IgD-negative memory B cell (primary cell): ENCODE measurements around the gene DGKI. TPM values are rescaled to one million over a fixed set of nuclear protein-coding genes. Genes with fewer than 3 reads are reported as not detected.

Experiments
- H3K27ac Mint-ChIP-seq, 3 donors: one replicate each; pipeline ENCODE4 v1.8.0; 2020 to 2022; ENCODE audit warnings: mild to moderate bottlenecking in 3 of 3, mixed read lengths in 3 of 3, moderate library complexity in 1 of 3
- H3K27me3 Mint-ChIP-seq: one replicate; pipeline ENCODE4 v1.8.0; 2021; ENCODE audit warnings: mixed read lengths
- H3K36me3 Mint-ChIP-seq: one replicate; pipeline ENCODE4 v1.8.0; 2020; ENCODE audit warnings: mild to moderate bottlenecking, mixed read lengths
- H3K4me1 Mint-ChIP-seq, 3 donors: one replicate each; pipeline ENCODE4 v1.8.0; 2020 to 2022; ENCODE audit warnings: mixed read lengths in 3 of 3, mild to moderate bottlenecking in 1 of 3
- H3K4me3 Mint-ChIP-seq, 4 donors: one replicate each; pipeline ENCODE4 v1.8.0; 2020 to 2022; ENCODE audit warnings: mild to moderate bottlenecking in 4 of 4, mixed read lengths in 4 of 4, moderate library complexity in 3 of 4
- H3K9me3 Mint-ChIP-seq, 3 donors: one replicate each; pipeline ENCODE4 v1.8.0; 2020 to 2021; ENCODE audit warnings: mixed read lengths in 3 of 3, mild to moderate bottlenecking in 1 of 3
- polyA plus RNA-seq: library from polyadenylated mRNA; unstranded; fragments of 300-500 nt; fragmentation: Illumina TruSeq; gene quantifications from one replicate; pipeline ENCODE4 v1.2.3, GENCODE V29; 2021

DGKI gene
- polyA plus RNA-seq, 1 donor from 2014 or later: not detected

DNA sequence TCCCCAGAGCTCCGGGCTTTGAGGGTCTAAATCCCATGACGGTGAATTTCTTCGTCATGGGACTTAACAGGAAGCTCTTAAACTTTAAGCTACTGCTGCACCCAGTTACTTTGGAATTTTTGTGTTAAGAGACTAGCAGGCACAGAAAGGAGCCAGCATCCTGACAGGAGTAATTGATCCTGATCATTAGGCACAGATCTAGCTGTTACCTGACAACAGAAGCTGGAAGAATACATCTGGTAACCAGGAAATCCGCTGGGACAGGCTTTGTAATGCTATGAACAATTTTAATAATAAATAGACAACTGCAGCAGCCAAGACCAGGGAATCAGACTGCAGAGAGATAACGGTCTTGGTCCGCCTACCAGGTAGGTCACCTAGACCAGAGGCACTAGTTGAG, 210.9 kb downstream of the DGKI start:
- H3K27ac Mint-ChIP-seq: no peak overlapping the region
- H3K4me3 Mint-ChIP-seq: no peak overlapping the region
- H3K27me3 Mint-ChIP-seq: no peaks in the 10 kb centered on the region
- H3K4me1 Mint-ChIP-seq: no peaks in the 10 kb centered on the region
- H3K9me3 Mint-ChIP-seq: no peaks in the 10 kb centered on the region
- no peaks in the 10 kb centered on the region for H3K36me3 Mint-ChIP-seq

DNA sequence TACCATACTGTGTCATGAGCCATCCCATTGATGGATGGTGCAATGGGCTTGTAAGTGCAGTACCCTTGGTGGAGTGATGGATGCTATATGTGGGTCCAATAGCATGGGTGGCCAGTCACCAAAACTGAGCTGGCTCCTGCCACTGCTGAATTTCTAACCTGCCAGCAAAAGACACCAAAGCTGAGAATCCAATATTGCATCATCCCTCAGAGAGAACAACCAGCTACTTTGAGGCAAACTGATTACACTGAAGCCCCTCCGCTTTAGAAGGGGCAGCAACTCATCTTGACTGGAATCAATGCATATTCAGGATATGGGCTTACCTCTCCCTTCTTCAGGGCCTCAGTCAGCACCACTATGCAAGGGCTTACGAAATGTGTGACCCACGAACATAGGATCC, 211.6 kb downstream of the DGKI start:
- Mint-ChIP-seq H3K27me3 (no peaks in the 10 kb centered on the region), H3K36me3 (no peaks in the 10 kb centered on the region)

DNA sequence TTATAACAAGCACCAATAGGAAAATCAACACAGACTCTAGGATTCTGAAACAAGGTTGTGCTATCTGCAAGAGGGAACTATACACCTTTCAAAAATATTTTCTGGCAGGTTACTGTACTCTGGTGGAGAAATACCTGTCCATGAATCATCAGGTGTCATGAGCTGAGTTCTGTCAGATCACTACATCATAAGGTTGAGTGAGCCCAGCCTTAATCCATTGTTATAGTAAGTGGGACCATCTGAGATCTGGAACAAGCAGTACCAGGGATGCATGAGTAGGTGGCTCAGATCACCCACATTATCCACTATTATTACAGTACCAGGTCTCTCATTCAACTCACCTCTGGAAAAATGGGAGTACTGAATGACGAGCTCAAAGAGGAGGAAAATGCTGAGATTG, 212.4 kb downstream of the DGKI start:
- Mint-ChIP-seq H3K27ac (no peak overlapping the region), H3K4me1 (no peaks in the 10 kb centered on the region), H3K9me3 (no peaks in the 10 kb centered on the region), H3K27me3 (no peaks in the 10 kb centered on the region), H3K4me3 (no peak overlapping the region), H3K36me3 (no peaks in the 10 kb centered on the region)

More for the DNA sequence above, 211.6 kb downstream of the DGKI start:
- H3K27ac Mint-ChIP-seq: no peak overlapping the region
- H3K9me3 Mint-ChIP-seq: no peaks in the 10 kb centered on the region
- no peaks in the 10 kb centered on the region for H3K4me1 Mint-ChIP-seq
- H3K4me3 Mint-ChIP-seq: no peak overlapping the region

DNA sequence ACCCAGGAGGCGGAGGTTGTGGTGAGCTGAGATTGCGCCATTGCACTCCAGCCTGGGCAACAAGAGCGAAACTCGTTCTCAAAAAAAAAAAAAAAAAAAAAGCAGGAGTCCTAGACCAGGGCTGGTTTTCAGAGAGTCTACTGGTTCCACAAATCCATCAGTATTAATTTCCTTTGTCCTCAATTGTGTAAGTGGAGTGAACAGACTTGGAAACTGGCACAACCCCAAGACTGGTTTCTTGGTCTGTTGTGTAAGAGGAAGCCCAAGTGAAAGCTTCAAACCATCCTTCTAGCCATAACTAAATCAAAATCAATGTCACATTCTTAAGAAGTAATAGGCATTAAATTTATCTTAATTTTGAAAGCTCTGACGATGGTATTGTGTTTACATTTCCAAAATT, 213.6 kb downstream of the DGKI start:
- H3K27ac Mint-ChIP-seq: no peak overlapping the region
- no peaks in the 10 kb centered on the region for H3K27me3 Mint-ChIP-seq
- H3K4me3 Mint-ChIP-seq: no peak overlapping the region
- no peaks in the 10 kb centered on the region for H3K4me1 Mint-ChIP-seq
- no peaks in the 10 kb centered on the region for H3K36me3 Mint-ChIP-seq
- no peaks in the 10 kb centered on the region for H3K9me3 Mint-ChIP-seq

- Mint-ChIP-seq H3K36me3 (no peaks in the 10 kb centered on the region), H3K4me3 (no peak overlapping the region), H3K27me3 (peaks cover 11% of the 10 kb centered on the region), H3K27ac (no peak overlapping the region), H3K9me3 (peaks cover 0 to 2% (median 0%) of the 10 kb centered on the region in 3 donors), H3K4me1 (no peaks in the 10 kb centered on the region)
Measured at GRCh38 chr7:137628216-137628615, 218.6 kb downstream of the DGKI start.

GRCh38 chr7:137626469-137627067, 220.2 kb downstream of the DGKI start:
- Mint-ChIP-seq H3K4me3 (no peak overlapping the region), H3K27ac (no peak overlapping the region), H3K9me3 (peaks cover 0 to 2% (median 0%) of the 10 kb centered on the region in 3 donors), H3K27me3 (peaks cover 11% of the 10 kb centered on the region), H3K36me3 (no peaks in the 10 kb centered on the region), H3K4me1 (no peaks in the 10 kb centered on the region)

DNA sequence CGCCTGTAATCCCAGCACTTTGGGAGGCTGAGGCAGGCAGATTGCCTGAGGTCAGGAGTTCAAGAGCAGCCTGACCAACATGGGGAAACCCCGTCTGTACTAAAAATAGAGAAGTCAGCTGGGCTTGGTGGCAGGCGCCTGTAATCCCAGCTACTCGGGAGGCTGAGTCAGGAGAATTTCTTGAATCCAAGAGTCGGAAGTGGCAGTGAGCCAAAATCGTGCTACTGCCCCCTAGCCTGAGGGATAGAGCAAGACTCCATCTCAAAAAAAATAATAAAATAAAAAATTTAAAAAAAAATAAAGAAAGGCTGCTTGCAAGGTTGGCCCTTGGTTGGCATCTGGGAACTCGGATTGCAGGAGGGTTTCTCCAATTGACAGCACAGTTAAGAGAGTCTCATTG, 221.6 kb downstream of the DGKI start:
- H3K27me3 Mint-ChIP-seq: peaks cover 11% of the 10 kb centered on the region
- H3K4me3 Mint-ChIP-seq: no peak overlapping the region
- H3K36me3 Mint-ChIP-seq: no peaks in the 10 kb centered on the region
- H3K4me1 Mint-ChIP-seq: no peaks in the 10 kb centered on the region
- H3K9me3 Mint-ChIP-seq: peaks cover 0 to 2% (median 0%) of the 10 kb centered on the region in 3 donors
- H3K27ac Mint-ChIP-seq: peak overlapping the region in 1 of 3 donors; percentile 52

- no peaks in the 10 kb centered on the region for H3K27me3 Mint-ChIP-seq
- no peaks in the 10 kb centered on the region for H3K4me1 Mint-ChIP-seq
- H3K27ac Mint-ChIP-seq: no peak overlapping the region
Measured at GRCh38 chr7:137619181-137619580, 227.6 kb downstream of the DGKI start.

GRCh38 chr7:137618748-137619147, 228.0 kb downstream of the DGKI start:
- no peaks in the 10 kb centered on the region for H3K27me3 Mint-ChIP-seq
- H3K4me3 Mint-ChIP-seq: no peak overlapping the region
- H3K9me3 Mint-ChIP-seq: no peaks in the 10 kb centered on the region
- no peak overlapping the region for H3K27ac Mint-ChIP-seq
- no peaks in the 10 kb centered on the region for H3K36me3 Mint-ChIP-seq
- no peaks in the 10 kb centered on the region for H3K4me1 Mint-ChIP-seq

More at GRCh38 chr7:137619181-137619580, 227.6 kb downstream of the DGKI start:
- H3K36me3 Mint-ChIP-seq: no peaks in the 10 kb centered on the region
- no peak overlapping the region for H3K4me3 Mint-ChIP-seq
- H3K9me3 Mint-ChIP-seq: no peaks in the 10 kb centered on the region

GRCh38 chr7:137613006-137613525, 233.7 kb downstream of the DGKI start:
- H3K27me3 Mint-ChIP-seq: peaks cover 3% of the 10 kb centered on the region
- no peak overlapping the region for H3K4me3 Mint-ChIP-seq
- H3K36me3 Mint-ChIP-seq: no peaks in the 10 kb centered on the region
- no peaks in the 10 kb centered on the region for H3K9me3 Mint-ChIP-seq
- no peaks in the 10 kb centered on the region for H3K4me1 Mint-ChIP-seq
- H3K27ac Mint-ChIP-seq: no peak overlapping the region

- no peaks in the 10 kb centered on the region for H3K4me1 Mint-ChIP-seq
- peaks cover 3% of the 10 kb centered on the region for H3K27me3 Mint-ChIP-seq
- H3K9me3 Mint-ChIP-seq: no peaks in the 10 kb centered on the region
- H3K36me3 Mint-ChIP-seq: no peaks in the 10 kb centered on the region
- H3K27ac Mint-ChIP-seq: no peak overlapping the region
- no peak overlapping the region for H3K4me3 Mint-ChIP-seq
Measured at GRCh38 chr7:137611606-137612005, 235.2 kb downstream of the DGKI start.

DNA sequence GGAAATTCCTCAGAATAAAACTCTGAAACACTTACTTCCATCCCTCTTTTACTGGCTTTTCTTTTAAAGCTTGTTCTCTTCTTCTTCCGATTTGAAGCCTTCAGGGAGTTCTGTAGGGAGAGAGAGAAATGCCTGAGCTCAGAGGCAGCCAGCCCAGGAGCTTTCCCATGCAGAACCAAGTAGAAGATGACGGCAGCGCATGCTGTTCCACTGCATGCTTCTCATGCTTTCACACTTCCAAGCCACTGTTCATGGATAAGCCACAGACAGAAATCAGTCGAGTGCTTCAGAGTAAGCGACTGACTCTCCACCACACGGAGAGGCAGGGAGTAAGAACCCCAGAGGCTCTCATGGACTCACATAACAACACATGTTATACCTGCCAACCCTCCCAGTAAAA, 237.3 kb downstream of the DGKI start:
- Mint-ChIP-seq H3K27me3 (peaks cover 3% of the 10 kb centered on the region), H3K4me1 (no peaks in the 10 kb centered on the region), H3K4me3 (no peak overlapping the region), H3K9me3 (no peaks in the 10 kb centered on the region), H3K36me3 (no peaks in the 10 kb centered on the region), H3K27ac (no peak overlapping the region)

DNA sequence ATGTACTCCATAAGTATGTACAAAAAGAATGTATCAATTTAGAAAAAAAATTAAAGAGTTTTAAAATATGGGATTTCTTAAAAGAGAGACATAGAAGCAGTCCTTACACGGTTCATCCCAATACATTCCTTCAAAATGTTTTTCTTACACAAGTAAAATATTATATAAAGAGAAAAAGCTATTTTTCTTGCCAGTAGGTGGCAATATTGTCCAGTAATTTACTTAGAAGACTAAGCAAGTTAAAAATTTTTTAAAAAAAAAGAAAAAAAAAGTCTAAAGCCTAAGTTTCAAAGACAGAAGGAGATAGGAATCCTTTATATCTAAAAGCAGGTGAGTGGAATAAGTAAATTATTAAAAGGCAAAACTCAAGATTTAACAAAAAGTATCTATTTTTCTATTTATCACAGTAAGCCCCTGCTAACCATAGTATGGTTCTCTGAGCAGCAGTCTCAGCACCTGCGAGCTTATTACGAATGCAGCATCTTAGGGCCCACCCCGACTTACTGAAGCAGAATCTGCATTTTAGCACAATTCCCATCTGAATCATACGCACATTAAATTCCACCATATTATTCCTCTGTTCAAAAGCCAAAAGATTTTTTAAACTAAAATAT, 240.6 kb downstream of the DGKI start:
- no peaks in the 10 kb centered on the region for H3K36me3 Mint-ChIP-seq
- H3K9me3 Mint-ChIP-seq: no peaks in the 10 kb centered on the region
- H3K4me1 Mint-ChIP-seq: no peaks in the 10 kb centered on the region
- H3K27ac Mint-ChIP-seq: no peak overlapping the region
- no peaks in the 10 kb centered on the region for H3K27me3 Mint-ChIP-seq
- H3K4me3 Mint-ChIP-seq: no peak overlapping the region

GRCh38 chr7:137603043-137603442, 243.7 kb downstream of the DGKI start:
- no peak overlapping the region for H3K27ac Mint-ChIP-seq
- H3K9me3 Mint-ChIP-seq: no peaks in the 10 kb centered on the region
- H3K4me3 Mint-ChIP-seq: no peak overlapping the region
- H3K27me3 Mint-ChIP-seq: no peaks in the 10 kb centered on the region
- H3K36me3 Mint-ChIP-seq: no peaks in the 10 kb centered on the region
- H3K4me1 Mint-ChIP-seq: no peaks in the 10 kb centered on the region

DNA sequence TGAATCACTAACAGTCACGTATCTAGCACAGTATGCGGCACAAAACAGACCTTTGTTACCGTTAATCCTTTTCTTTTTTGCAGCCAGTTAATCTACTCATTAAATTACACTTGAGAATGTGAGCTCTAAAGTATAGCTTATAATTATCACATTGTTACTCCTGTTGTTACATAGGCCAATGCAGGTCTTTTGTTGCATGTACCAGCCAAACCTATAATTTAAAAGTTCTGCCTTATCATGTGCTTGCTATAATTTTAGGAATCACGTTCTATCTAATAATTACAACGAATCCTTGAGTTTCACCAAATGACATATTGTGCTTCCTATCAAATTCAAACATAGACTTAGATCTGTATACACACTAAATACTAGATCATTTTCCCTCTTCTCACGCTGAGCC, 245.1 kb downstream of the DGKI start:
- no peak overlapping the region for H3K4me3 Mint-ChIP-seq
- H3K4me1 Mint-ChIP-seq: no peaks in the 10 kb centered on the region
- no peaks in the 10 kb centered on the region for H3K27me3 Mint-ChIP-seq
- H3K36me3 Mint-ChIP-seq: no peaks in the 10 kb centered on the region
- H3K27ac Mint-ChIP-seq: no peak overlapping the region
- H3K9me3 Mint-ChIP-seq: no peaks in the 10 kb centered on the region

DNA sequence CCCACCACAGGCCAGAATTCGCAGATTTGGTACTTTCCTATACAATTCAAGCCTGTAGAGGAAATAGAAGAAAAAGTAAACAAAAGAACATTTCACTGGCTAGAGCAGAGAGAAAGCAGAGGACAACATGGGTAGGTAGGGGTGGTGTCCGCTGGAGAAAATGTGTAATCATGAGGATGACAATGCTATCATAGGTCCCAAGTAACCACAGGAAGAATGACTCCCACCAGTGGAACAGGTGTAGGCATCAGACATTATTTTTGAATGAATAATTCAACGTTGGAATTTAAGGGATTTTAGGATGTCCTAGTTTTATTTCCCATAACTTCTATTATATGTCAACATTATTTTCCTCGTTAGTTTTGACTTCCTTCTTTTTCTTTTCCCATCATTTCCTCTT, 248.9 kb downstream of the DGKI start:
- H3K4me1 Mint-ChIP-seq: no peaks in the 10 kb centered on the region
- no peaks in the 10 kb centered on the region for H3K27me3 Mint-ChIP-seq
- peak overlapping the region in 1 of 4 donors; percentile 23 for H3K4me3 Mint-ChIP-seq
- H3K27ac Mint-ChIP-seq: no peak overlapping the region
- no peaks in the 10 kb centered on the region for H3K36me3 Mint-ChIP-seq
- H3K9me3 Mint-ChIP-seq: peaks cover 0 to 2% (median 0%) of the 10 kb centered on the region in 3 donors
